Liver (tissue), 9 donors: ENCODE data around the gene MORN4. TPM values are rescaled to one million over a fixed set of nuclear protein-coding genes. Genes with fewer than 3 reads are reported as not detected.

Experiments
- DNase-seq: peaks from one replicate; pipeline ENCODE4 v3.0.0-alpha.2; 2017; ENCODE audit warnings: low spot score
- H3K27ac ChIP-seq, 2 donors: one replicate each; pipeline ENCODE4 v1.7.0; 2013; ENCODE audit warnings: inconsistent platforms in 2 of 2, low read length in 2 of 2, control low read depth in 1 of 2, low read depth in 1 of 2, mild to moderate bottlenecking in 1 of 2
- H3K27me3 ChIP-seq, 4 donors: one replicate each; pipeline versions ENCODE4 v1.6.1 to v1.7.0; 2013; ENCODE audit warnings: low read length in 3 of 4, inconsistent platforms in 1 of 4, mild to moderate bottlenecking in 1 of 4, moderate library complexity in 1 of 4; ENCODE audit not compliant: control insufficient read depth in 4 of 4, insufficient read depth in 4 of 4
- H3K36me3 ChIP-seq, 4 donors: one replicate each; pipeline versions ENCODE4 v1.6.1 to v1.7.0; 2013; ENCODE audit warnings: low read length in 3 of 4, mild to moderate bottlenecking in 3 of 4, low read depth in 1 of 4, moderate library complexity in 1 of 4; ENCODE audit not compliant: control insufficient read depth in 4 of 4, insufficient read depth in 3 of 4
- H3K4me1 ChIP-seq, 4 donors: one replicate each; pipeline versions ENCODE4 v1.6.1 to v1.7.0; 2013; ENCODE audit warnings: low read length in 3 of 4, mild to moderate bottlenecking in 3 of 4, moderate library complexity in 1 of 4; ENCODE audit not compliant: control insufficient read depth in 4 of 4, insufficient read depth in 4 of 4
- H3K4me3 ChIP-seq, 3 donors: one replicate each; pipeline versions ENCODE4 v1.6.1 to v1.7.0; 2013; ENCODE audit warnings: low read length in 3 of 3, control low read depth in 1 of 3, low read depth in 1 of 3, mild to moderate bottlenecking in 1 of 3
- H3K9ac ChIP-seq, 2 donors: one replicate each; pipeline ENCODE4 v1.7.0; 2013; ENCODE audit warnings: low read length in 2 of 2, mild to moderate bottlenecking in 2 of 2, moderate library complexity in 2 of 2, control low read depth in 1 of 2, low read depth in 1 of 2
- H3K9me3 ChIP-seq, 4 donors: one replicate each; pipeline versions ENCODE4 v1.6.1 to v1.7.0; 2013; ENCODE audit warnings: low read length in 3 of 4; ENCODE audit not compliant: control insufficient read depth in 4 of 4
- EGR1 ChIP-seq, 2 donors: IDR thresholded peaks; 2 replicates each; pipeline ENCODE4 v1.6.1; 2016 to 2018; ENCODE audit warnings: antibody characterized with exemption in 2 of 2, low read depth in 2 of 2
- FOXA1 ChIP-seq: IDR thresholded peaks from 2 replicates; pipeline ENCODE4 v1.6.1; 2016; ENCODE audit warnings: antibody characterized with exemption
- FOXA2 ChIP-seq: IDR thresholded peaks from 2 replicates; pipeline ENCODE4 v1.6.1; 2016; ENCODE audit warnings: antibody characterized with exemption
- GABPA ChIP-seq, 2 donors: IDR thresholded peaks in 1 of 2; conservative IDR thresholded peaks in 1 of 2; 2 replicates each; pipeline ENCODE4 v1.6.1; 2016; ENCODE audit warnings: antibody characterized with exemption in 2 of 2, mild to moderate bottlenecking in 1 of 2, moderate library complexity in 1 of 2
- HNF4A ChIP-seq, 2 donors: conservative IDR thresholded peaks; 2 replicates each; pipeline ENCODE4 v1.6.1; 2016; ENCODE audit warnings: antibody characterized with exemption in 2 of 2, mild to moderate bottlenecking in 2 of 2
- HNF4G ChIP-seq: IDR thresholded peaks from 2 replicates; pipeline ENCODE4 v1.6.1; 2016; ENCODE audit warnings: antibody characterized with exemption
- NR2F2 ChIP-seq: IDR thresholded peaks from 2 replicates; pipeline ENCODE4 v1.6.1; 2016; ENCODE audit warnings: antibody characterized with exemption
- RAD21 ChIP-seq, 2 donors: IDR thresholded peaks; 2 replicates each; pipeline ENCODE4 v1.6.1; 2016; ENCODE audit warnings: antibody characterized with exemption in 2 of 2, mild to moderate bottlenecking in 2 of 2
- REST ChIP-seq: IDR thresholded peaks from 2 replicates; pipeline ENCODE4 v1.6.1; 2016; ENCODE audit warnings: antibody characterized with exemption, mild to moderate bottlenecking
- SP1 ChIP-seq: IDR thresholded peaks from 2 replicates; pipeline ENCODE4 v1.6.1; 2018; ENCODE audit warnings: antibody characterized with exemption, mild to moderate bottlenecking
- TAF1 ChIP-seq: conservative IDR thresholded peaks from 2 replicates; pipeline ENCODE4 v1.6.1; 2016; ENCODE audit warnings: antibody characterized with exemption, mild to moderate bottlenecking
- WGBS: extraction: QIAGEN DNeasy Blood & Tissue Kit; methylation state at CpG from one replicate; pipeline ENCODE4 v1.1.7; 2013; 5-methylcytosine and 5-hydroxymethylcytosine counted together
- polyA plus RNA-seq, 2 donors: library from polyadenylated mRNA; stranded (reverse) in 1 of 2; unstranded in 1 of 2; fragments of 200-250 nt in 1 of 2; fragments of >200 nt in 1 of 2; fragmentation: Nextera tagmentation in 1 of 2; extraction: Ambion mirVana in 1 of 2; gene quantifications; one replicate each; pipeline versions ENCODE4 v1.2.1 to v1.2.3, GENCODE V29; 2013 to 2015
- total RNA-seq, 2 donors: library from RNA; depleted of rRNA; stranded (reverse); fragments of >200 nt; gene quantifications; one replicate each; pipeline ENCODE4 v1.2.3, GENCODE V29; 2014
- TF ChIP-seq, protein P1 (sequence below): IDR thresholded peaks from 2 replicates; pipeline ENCODE4 v1.6.1; 2016; ENCODE audit warnings: antibody characterized with exemption
- TF ChIP-seq, protein P2 (sequence below): fragments of 150-350 bp; IDR thresholded peaks from 2 replicates; pipeline ENCODE4 v1.5.1; 2017; ENCODE audit warnings: improper control_type of control experiment, low read depth, low read length; ENCODE audit not compliant: missing input control
- TF ChIP-seq, protein P3 (sequence below): IDR thresholded peaks from 2 replicates; pipeline ENCODE4 v1.6.1; 2016; ENCODE audit warnings: antibody characterized with exemption
- donor health status: healthy.
- donor health status: healthy.
- donor health status: healthy.
- donor health status: healthy.
- donor health status: healthy.

MORN4 gene
- total and polyA plus RNA-seq, 4 donors, result 0.42 to 3.1 (median 2.1) TPM

DNA sequence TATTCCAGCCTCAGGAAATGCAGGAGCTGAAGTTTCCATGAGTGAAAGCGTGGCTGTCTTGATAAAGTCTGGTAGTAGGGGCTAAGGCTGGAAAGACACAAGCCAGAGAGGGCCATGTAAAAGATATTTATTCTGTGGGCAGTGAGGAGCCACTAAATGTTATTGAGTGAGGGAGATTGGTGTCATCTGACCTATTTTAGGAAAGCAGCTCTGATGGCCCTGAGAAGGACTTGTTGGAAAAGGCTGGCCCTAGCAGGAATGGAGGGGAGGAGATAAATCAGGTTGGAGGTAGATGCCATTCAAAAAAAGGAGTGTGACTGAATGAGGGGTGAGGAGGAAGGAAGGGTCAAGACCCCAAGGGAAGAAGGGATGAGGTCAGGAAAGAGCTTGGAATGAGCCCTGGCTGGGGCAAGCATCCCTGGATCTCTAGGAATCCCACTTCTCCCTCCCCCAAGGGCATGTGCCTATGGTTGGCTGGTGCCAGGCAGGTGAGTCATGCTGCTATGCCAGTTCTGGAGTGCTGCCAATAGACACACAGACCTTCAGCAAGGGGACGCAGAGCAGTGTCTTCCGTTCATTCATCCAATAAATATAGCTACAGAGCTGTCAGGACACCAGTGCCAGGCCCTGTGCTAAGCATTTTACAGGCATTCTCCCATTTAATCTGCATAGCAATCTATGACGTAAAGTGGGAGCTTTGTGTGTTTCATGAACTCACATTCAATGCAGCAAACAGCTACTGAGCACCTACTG, 58.8 kb downstream of the MORN4 start (continued):
- TF ChIP-seq REST (peak; percentile 77), FOXA1 (peak; percentile 53), GABPA (IDR thresholded peaks at IDR 0.05 in 1 of 2, conservative IDR thresholded peaks at IDR 0.05 in 1 of 2) (peak in 1 of 2 donors; percentile 29)
- TF ChIP-seq, protein P1, sequence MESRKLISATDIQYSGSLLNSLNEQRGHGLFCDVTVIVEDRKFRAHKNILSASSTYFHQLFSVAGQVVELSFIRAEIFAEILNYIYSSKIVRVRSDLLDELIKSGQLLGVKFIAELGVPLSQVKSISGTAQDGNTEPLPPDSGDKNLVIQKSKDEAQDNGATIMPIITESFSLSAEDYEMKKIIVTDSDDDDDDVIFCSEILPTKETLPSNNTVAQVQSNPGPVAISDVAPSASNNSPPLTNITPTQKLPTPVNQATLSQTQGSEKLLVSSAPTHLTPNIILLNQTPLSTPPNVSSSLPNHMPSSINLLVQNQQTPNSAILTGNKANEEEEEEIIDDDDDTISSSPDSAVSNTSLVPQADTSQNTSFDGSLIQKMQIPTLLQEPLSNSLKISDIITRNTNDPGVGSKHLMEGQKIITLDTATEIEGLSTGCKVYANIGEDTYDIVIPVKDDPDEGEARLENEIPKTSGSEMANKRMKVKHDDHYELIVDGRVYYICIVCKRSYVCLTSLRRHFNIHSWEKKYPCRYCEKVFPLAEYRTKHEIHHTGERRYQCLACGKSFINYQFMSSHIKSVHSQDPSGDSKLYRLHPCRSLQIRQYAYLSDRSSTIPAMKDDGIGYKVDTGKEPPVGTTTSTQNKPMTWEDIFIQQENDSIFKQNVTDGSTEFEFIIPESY, result no peak

DNA sequence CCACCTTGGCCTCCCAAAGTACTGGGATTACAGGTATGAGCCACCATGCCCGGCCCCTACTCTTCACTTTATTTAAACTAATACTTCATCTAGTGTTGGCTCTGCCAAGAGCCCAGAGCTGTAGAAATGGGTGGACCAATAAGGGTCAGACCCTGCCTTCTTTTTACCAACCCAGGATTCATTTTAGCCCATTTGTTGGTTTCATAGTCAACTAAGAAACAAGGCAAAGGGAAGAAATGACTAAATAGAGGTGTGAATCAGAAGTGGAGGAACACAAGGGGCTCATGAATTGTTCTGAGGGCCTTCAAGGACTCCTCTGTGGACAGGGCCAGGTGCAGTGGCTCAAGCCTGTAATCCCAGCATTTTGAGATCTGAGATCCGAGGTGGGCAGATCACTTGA, 59.6 kb downstream of the MORN4 start:
- no peak overlapping the region for H3K9ac ChIP-seq
- TF ChIP-seq HNF4G, result no peak
- TF ChIP-seq, protein P2, sequence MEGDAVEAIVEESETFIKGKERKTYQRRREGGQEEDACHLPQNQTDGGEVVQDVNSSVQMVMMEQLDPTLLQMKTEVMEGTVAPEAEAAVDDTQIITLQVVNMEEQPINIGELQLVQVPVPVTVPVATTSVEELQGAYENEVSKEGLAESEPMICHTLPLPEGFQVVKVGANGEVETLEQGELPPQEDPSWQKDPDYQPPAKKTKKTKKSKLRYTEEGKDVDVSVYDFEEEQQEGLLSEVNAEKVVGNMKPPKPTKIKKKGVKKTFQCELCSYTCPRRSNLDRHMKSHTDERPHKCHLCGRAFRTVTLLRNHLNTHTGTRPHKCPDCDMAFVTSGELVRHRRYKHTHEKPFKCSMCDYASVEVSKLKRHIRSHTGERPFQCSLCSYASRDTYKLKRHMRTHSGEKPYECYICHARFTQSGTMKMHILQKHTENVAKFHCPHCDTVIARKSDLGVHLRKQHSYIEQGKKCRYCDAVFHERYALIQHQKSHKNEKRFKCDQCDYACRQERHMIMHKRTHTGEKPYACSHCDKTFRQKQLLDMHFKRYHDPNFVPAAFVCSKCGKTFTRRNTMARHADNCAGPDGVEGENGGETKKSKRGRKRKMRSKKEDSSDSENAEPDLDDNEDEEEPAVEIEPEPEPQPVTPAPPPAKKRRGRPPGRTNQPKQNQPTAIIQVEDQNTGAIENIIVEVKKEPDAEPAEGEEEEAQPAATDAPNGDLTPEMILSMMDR, result no peak
- no peak for TF ChIP-seq HNF4A (conservative IDR thresholded peaks at IDR 0.05)
- no peak for TF ChIP-seq RAD21 (IDR thresholded peaks at IDR 0.05)
- no peak for TF ChIP-seq FOXA2
- TF ChIP-seq, protein P3, sequence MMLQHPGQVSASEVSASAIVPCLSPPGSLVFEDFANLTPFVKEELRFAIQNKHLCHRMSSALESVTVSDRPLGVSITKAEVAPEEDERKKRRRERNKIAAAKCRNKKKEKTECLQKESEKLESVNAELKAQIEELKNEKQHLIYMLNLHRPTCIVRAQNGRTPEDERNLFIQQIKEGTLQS, result no peak
- no peak for TF ChIP-seq TAF1
- no peak for TF ChIP-seq SP1
- TF ChIP-seq NR2F2, result no peak
- no peak for TF ChIP-seq EGR1 (IDR thresholded peaks at IDR 0.05; ENCODE audit: low read depth in 2 of 2)
- H3K4me3 ChIP-seq, result no peak overlapping the region
- 51% methylated on average over 2 of the region's 2 CpGs for WGBS
- H3K36me3 ChIP-seq, result peaks cover 0 to 9% (median 5%) of the 10 kb centered on the region in 4 donors
- peaks cover 5 to 20% (median 10%) of the 10 kb centered on the region in 4 donors for H3K4me1 ChIP-seq
- no peaks in the 10 kb centered on the region for H3K9me3 ChIP-seq
- H3K27ac ChIP-seq, result no peak overlapping the region
- no peak for DNase-seq
- no peaks in the 10 kb centered on the region for H3K27me3 ChIP-seq
